ENCODE measurements around the gene CDCA7.
"Not testable (repeated sequence)": the region's sequence is repeated elsewhere in the genome, so short reads cannot be mapped to it uniquely, and the experiment has no call there.

The CDCA7 gene

DNA sequence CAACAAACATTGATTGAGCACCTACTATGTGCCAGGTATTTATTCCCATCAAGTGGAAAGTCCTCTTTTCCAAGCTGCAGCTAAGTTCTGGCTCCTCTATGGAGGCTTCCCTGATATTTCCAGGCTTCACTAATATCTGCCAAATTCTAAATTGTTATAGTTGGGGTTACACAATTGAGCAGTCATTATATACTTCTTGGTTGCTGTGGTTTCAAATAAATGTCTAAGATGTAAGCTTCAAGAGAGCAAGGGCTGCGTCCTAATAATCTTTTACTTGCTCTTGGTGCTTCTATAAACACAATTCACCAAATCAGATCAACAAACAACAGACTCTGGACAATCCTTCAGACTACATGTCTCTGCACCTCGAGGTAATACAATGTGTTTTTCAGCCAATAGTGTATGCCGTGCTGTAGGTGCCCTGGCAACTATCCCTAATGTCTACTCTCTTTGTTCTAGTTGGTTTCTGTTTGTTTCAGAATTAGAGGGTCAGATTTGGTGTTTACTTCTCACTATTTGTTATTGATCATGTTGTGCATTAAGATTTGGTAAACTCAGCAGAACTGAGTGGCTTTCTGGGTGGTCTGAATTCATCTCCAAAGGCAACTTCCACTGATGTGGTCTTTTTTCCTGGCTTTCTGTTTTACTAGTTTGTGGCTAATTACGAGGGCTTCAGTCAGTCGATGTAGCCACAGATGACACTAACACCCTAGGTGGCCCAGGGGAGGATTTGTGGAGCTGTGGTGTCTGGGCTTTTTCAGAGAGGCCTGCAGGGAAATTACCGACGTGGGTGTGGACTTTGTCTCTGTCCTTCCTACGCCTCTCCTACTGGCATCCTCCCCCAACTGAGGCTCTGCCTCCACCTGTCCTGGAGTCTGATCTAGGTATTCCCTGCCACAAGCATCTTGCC is 50.4 kb downstream of the CDCA7 start:
- no peak for DNase-seq

DNA sequence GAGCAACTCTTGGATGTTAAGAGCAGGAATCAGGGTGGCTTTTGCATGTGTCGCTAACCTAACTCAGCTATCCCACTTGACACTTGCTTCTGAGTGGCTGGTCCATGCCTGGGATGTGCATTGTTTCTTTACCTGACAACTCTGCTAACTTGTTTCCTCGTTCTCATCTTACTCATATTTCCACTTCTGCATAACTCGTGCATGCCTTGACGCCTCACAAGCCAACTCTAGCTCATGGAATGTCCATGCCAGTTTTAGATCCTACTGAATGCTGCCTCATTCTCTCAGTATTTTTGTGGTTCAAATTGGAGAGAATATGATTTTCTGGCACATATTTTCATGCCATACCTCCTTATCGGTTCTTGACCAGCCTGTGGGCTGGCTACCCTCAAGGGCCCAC is 52.5 kb downstream of the CDCA7 start:
- no peak for DNase-seq

DNA sequence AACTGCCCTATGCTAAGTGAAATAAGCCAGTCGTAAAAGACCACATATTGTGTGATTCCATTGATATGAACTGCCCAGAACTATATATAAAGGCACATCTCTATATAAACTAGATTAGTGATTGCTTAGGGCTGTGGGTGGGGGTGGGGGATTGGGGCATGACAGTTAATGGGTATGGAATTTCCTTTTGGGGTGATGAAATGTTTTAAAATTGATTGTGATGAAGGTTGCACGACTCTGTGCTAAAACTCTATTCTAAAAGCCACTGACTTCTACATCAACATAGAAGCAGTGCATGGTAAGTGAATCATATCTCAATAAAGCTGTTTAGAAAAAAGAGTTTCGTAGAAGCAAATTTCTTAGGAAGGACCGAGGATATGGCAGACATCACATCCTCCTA is 53.0 kb downstream of the CDCA7 start:
- no peak for DNase-seq

DNA sequence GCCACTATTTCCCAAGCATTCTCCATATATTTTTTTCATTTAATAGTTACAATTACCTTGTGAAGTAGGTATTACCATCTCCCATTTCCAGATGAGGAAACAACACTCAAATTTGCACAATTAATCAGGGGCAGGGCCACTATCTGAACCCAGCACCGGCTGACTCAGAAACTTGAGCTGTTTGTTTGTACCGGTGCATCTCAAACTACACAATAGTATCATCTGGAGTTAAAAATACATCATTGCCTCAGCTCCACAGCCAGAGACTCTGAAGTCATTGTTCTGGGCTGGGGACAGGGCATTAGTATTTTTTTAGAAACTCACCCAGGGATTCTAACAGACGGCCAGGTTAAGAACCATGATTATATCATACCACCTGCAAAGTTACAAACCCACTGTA is 55.9 kb downstream of the CDCA7 start:
- no peak for DNase-seq

DNA sequence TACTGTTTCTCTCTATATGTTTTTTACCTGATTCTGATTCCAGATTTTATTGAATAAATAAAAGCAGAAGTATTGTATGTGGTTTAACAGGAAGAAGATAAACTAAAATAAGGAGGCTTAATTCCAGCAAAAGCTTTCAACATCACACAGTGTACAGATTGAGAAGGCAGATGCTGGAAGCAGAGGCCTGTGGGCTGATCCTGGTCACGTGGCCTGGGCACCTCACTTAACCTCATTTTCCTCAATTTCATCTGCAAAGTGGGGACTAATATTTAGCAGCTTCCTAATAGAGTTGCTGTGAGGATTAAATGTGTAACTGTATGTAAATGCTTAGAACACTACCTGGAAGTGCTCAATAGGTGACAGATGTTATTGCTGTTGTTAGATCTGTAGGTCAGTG is 58.0 kb downstream of the CDCA7 start:
- no peak for DNase-seq

DNA sequence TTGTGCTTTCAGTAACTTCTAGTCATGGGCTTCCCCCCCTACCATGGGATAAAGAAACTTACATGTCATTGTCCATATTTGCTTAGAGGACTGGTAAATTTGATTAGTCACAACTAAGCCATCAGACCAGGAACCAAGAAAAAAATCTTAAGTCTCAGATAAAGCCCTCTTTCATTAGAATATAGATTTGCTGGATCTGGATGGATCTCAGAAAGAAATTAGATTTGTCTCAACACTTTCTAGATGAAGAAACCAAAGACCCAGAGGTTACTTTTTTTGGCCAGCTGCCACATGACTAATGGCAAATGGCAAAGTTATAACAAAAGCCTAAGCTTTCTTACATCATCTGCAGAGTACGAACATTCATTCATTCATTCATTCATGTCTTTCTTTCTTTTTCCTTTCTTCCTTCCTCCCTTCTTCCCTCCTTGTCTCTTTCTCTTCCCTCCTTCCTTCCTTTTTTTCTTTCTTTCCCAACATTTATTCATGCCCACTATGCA is 60.2 kb downstream of the CDCA7 start:
- no peak for DNase-seq

DNA sequence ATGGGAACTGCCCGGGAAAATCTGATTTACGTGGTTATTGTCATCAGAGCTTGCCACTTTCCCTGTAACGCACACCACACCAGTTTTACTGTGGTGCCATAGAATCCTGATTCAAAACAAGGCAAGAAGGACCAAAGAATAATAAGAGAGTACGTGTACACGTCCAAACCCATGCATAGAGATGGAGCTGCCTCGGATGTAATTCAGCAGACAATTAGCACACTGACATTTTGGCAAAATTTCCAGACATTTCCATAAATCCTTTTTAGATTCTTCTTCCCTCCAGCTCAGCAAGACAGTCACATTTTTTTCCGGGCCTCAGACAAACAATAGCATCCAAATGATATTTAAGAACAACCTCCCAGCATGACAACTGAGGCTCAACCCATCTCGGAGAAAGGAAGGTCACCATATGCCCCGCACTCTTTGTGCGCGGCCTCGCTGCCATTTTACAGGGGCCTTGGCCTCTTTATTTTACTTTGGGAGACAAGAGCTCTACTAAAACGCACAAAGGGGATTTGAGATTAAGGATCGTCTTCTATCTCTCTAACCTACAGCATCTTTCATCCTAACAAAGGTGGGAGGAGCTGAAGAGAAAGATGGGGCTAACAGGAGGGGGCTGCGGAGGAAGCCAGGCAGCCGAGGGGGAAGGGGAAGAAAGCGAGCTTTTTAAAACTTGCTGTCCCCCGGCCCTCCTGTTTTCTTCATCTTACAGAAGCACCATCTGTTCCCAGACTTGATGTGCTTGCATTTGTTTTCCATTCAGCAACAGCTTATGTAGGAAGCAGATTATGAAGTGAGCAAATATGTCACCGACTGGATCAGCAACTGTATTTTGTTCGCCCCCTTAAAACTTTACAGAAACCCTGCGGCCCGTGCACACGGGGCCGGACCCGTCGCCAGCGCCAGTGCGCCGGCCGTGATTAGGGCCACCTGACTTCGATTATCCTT is 61.0 kb downstream of the CDCA7 start:
- no peak for DNase-seq

DNA sequence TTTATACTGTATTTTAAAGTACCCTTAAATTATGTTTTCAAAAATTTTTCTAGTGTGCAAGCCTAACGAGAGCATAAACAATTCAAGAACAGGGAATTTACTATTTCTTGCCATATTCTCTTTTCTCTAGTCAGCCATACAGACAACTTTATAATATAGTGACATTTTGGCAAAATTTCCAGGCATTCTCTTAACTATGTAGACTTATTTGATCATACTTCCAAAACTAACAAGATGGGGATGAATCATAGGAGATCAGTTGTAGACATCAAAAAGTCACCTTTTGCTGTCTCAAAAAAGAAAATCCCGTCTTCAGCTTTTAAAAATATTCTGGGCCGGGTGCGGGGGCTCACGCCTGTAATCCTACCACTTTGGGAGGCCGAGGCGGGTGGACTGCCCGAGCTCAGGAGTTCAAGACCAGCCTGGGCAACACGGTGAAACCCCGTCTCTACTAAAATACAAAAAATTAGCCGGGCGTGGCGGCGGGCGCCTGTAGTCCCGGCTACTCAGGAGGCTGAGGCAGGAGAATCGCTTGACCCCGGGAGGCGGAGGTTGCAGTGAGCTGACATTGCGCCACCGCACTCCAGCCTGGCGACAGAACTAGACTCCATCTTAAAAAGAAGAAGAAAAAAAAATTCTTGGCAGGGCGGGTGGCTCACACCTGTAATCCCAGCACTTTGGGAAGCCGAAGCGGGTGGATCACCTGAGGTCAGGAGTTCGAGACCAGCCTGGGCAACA is 61.9 kb downstream of the CDCA7 start:
- DNase-seq, result not testable (repeated sequence)

DNA sequence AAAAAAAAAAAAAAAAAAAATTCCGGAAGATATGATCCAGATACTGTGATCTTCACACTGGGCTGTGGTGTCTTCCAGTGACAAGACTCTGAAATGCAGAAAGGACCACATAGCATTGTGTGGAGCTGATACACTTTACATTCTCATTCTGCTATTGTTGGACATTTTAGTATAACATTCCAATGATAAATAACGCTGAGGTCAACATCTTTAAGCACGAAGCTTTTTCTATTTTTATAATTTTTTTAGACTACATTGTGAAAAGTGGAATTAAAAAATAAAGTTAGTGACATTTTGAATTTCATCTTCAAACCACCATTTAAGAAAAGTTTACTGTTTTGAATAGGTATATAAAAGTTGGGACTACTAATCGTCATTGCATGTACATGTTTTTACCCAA is 62.7 kb downstream of the CDCA7 start:
- DNase-seq, result no peak

DNA sequence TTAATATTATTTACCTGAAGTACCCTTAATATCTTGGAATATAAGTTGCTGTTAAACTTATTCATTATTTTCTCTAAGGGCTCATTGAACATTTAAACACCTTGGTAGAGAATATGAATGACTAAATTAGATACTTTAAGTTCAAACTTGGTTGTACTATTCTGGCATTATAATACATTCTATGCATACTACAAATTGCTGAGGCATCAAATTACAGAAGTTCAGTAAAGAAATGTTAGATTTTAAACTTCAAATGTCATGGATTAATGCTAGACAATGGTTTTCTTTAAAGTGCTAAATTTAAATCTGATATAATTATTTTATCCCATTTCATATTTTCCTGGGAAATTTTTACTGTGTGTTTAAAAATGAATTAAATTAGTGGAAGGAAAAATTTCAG is 63.1 kb downstream of the CDCA7 start:
- no peak for DNase-seq
